COR-L47 (cell line): ENCODE results near the gene MPPED1.

Experiments used
- DNase-seq: peaks from one replicate; lab custom pipeline; 2025; lab: John Stamatoyannopoulos, UW

Gene MPPED1

DNA sequence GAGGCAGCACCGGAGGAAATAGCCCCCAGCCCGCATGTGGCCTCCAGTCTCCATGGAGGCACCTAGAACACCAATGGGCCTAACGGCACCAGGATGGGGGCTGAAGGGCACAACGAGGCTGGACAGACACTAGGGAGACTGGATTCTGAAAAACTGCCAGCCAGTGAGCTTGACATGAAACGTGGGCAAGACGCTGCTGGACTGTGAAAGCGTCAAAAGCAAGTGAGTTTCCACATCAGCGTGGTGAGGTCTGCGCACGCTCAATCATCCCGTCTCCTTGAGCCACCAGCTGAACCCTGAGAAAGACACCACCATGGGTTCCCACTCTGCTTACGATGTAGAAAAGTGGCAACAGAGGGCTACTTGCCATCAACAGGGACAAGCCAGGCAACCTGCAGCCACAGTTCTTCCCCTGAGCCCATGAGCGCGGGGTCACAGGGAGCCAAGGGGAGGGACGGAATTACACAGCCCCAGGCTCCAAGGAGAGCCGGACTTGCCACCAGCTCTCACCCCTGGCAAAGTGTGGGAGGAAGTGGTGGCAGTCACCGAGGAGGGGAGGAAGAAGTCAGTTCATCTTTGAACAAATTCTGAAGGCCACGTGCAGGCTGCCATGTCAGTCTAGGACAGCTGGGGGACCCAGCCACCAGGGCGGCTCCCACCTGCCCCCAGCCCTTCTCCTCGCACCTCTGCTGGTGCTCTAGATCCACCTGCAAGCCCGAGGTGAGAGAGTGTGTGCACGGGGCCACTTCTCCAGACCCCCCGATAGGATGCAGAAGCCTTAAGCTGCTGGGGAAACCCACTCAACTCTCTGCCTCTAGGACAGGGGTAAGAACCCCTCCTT, 131.1 kb downstream of the MPPED1 start:
- DNase-seq, result no peak

DNA sequence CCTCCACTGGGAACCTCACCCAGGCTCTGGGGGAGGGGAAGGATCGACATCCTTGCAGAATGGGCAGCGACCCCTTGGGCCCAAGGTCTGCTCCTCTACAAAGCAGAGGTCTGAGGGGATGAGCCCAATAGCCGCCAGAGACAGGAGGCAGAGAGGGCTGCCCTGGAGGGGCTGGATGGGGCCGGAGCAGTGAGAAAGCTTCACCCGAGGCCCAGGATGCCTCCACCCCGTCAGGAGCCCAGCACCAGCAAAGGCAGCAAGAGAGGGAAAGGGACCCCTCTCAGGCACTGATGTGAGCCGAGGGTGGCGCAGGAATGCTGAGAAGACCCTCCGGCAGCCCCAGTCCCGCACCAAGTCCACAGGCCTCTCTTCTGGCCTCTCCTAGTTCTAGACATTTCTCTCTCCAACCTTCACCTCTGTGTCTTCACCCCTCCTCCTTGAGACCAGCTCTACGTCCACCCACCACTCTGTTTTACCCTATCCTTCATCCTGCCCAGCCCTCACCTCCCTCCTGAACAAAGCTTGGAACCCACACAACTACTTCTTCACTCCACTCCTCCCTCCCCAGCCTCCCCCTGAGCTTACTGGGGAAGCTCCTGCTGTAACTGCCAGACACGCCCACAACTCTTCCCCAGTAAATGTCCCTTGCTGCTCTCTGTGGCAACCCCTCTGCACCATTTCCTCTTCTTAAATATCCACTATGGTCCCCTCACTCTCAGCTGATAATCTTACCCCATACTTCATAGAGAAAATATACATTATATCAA, 131.9 kb downstream of the MPPED1 start:
- DNase-seq, result no peak

DNA sequence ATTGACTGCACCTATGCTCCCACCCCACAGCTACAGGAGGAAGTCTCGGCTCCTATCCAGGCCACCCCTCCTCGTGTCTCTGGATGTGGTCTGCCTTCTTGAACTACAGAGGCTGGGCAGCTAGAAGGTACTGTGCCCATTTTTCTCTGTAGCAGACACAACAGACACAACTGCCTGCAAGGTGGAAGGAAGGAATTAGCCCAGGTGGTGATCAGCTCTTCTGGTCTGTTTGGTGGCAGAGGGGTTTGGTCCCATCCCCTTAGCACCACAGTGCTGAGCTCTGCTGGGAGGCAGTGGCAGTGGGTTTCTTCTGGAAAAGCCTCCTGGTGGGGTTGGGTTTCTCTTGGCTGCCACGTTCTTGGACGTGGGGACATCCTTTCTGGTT, 132.5 kb downstream of the MPPED1 start:
- no peak for DNase-seq

DNA sequence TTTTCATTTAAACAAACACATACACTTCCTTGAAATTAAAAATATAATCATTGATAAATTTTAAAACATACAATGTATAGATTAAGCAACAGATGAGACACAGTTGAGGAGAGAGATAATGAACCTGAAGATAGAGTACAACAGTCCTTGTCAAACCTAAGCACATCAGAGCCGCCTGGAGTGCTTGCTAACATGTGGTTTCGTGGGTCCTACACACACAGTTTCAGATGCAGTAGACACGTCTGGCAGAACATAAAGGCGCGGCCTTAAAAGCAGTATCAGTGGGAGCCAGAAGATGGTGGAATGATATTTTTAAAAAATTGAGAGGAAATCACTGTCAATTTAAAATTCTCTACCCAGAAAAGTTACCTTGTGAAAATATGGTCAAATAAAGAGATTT, 134.4 kb downstream of the MPPED1 start:
- DNase-seq, result no peak

DNA sequence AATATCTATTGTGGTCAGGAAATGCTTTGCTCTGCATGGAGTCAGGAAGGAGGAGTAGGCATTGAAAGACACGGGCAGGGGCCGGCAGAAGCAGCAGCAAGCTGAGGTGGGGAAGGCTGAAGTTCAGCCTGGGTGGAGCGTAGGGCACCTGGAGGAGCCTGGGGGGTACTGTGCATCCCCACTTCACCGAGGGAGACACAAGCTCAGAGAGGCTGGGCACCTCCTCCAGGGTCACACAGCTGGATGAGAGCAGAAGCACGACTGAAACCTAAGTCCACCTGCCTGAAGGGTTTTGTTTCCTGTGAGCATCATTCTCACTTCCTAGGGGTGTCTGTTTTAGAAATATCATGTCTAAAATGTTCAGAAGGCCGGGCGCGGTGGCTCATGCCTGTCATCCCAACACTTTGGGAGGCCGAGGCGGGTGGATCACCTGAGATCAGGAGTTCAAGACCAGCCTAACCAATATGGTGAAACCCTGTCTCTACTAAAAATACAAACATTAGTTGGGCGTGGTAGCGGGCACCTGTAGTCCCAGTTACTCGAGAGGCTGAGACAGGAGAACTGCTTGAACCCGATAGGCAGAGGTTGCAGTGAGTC, 138.3 kb downstream of the MPPED1 start:
- DNase-seq, result no peak

DNA sequence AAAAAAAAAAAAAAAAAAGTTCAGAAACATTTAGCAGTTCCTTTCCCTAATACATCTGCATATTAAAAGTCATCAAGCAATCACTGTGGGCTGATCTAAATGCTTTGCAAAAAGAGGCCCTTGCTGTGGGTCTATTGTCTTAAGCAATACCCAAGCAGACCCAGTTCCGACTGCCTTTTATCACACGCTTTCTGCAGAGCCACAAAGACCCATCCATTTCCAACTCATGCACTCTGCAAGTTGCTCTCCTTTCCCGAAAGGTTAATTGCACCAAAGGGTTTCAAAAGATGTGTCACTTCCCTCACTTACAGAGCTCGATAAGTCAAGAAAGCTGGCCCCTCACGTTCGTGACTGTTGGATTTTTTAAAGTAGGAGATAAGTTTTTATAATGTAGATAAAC, 138.9 kb downstream of the MPPED1 start:
- DNase-seq, result no peak

DNA sequence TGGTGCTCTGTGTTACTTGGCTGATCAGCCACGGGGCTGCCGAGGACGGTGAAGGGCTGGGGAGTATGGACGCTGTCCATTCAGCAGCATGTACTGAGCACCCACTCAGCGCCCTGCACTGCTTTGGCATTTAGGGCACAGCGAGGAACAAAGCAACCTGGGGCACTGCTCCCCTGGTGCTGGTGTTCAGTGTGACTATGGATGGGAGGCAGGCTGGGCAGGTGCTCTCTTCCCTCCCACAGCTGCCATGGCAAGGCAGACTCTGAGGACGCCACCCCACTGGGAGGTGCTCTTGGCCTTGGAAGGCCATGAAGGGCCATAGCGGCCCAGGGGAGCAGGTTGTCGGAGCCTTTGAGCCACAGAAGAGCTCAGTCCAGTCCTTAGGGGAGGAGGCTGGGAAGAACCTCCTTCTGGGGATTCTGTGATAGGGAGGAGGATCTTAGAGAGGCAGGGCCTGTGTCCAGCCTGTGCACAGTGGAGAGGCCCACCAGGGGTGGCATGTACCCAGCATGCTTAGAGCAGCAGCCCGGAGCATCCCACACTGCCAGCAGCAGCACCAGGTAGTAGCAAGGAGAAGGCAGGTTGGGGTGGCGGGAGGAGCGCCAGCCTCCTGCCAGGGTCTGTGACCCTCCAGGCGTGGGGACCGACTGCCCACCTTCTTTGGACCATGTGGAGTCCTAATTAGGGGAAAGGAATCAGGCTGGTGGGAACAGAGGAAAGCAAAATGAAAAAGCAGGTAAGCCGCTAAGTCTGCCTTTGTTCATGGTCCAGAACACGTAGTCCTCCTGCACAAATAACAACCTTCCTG, 141.8 kb downstream of the MPPED1 start:
- no peak for DNase-seq

DNA sequence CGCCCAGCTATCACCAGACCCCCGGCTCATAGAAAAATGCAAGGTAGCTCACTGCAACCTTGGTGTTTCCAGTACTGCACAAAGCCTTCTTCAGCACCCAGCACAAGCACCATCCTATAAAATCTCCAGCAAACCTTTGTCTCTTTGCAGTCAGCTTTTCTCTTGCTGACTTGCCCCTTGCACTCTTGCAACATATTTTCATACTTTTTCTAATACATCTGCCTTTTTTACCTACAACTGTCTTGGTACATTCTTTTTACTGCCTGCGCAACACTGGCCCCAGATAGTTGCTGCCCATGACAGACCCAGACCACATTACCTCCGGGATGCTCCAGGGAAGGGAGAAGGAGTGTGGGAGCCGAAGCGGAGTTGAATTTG, 142.4 kb downstream of the MPPED1 start:
- no peak for DNase-seq

DNA sequence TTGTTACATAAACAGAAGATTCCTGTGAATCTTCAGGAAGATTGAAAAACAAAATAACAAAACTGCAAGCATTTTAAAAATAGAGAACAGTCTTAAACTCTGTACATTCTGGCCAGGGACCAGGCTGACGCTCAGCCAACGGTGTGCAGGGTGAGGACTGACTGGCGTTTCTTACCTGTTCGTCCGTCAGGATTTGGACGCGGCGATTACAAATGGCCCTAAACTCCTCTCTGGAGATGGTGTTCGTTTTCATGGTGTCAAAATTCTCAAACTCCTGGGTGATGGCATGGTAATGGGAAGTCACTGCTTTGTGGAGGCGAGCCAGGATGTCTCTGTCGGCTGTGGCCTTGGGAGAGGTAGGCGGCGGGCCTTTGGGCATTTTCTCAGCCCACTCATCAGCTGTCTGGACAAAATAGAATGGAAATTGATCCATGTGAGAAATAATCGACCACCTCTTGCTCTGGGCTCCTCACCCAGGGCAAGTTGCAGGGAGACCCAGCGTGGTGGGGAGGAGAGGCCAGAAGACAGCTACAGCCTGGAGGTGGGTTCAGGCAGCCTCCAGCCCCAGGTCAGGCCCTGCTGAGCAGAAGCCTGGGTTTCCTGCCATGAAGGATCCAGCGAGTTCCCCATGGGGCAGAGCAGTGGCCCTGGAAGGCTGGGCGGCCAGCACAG, 143.0 kb downstream of the MPPED1 start:
- no peak for DNase-seq

DNA sequence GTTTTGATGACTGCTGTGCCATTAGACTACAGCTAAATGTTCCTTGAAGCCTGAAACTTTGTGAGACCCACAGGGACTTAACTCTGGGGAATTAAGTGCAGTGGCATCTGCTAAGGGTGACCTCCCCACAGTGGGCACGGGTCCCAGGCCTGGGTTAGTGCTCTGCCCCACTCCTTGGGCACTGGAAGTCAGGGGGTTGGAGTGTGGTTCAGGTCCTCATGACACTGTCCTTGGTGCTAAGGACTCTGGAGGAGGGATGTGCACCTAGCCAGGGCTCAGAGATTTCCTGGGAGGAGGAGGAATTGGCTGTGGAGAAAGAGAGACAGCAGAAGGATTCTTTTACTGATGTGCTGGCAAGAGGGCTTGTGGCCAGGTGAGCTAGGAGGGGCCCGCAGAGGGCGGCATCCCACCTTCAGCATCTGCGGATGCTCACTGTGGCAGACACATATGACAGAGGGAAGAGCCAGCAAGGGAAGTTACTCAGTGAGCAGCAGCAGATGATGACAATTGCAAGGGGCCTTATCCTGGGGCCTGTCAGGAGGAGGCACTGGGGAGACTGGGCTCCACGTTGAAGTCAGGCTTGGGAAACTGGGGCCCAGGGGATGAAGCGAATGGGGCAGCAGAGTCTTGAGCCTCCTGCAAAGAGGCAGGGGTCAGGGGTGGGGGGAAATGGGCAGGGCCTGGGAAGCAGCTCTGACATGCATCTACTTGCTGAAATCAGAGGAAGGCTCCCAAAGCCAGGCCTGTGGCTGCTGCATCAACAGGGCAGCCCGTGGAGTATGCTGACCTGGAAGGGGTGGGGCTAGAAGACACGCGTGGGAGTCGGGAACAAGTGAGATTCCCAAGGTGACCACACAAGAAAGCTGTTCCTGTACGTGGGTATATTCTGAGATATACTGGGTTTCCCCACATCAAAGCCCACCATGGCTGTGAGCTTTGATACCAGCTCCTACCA, 144.0 kb downstream of the MPPED1 start:
- DNase-seq, result no peak
